K562 (cell line): Measurements from ENCODE around the gene DOK7. TPM values are rescaled to one million over a fixed set of nuclear protein-coding genes. Genes with fewer than 3 reads are reported as not detected.

Source experiments
- ATAC-seq: fragments of 200-7000 bp; cut with Tn5 transposase; 3 replicates; pipeline ENCODE4 v1.9.1; 2020; ENCODE audit warnings: moderate library complexity
- BruUV-seq: library from RNA; stranded (reverse); fragments of 400-500 nt; replicated peaks from 2 replicates; lab custom pipeline; 2021; lab: Mats Ljungman, UMichigan
- CTCF ChIA-PET: fragments of 300-600 bp; formaldehyde crosslinking; extraction: SDS; loops from one replicate; lab custom pipeline; 2021; ENCODE audit warnings: low intra/inter-chr PET ratio; lab: Yijun Ruan, JAX
- POLR2A ChIA-PET: fragments of 300-600, 350-650 bp; sonication (Branson Sonifier 250); formaldehyde crosslinking; extraction: SDS; loops from one replicate; lab custom pipeline; 2021; ENCODE audit warnings: antibody characterized with exemption, inconsistent platforms; lab: Yijun Ruan, JAX
- DNase-seq, 4 experiments: peaks; one replicate each; pipeline versions ENCODE4 v3.0.0 to v3.0.0-alpha.2; 2011 to 2018; ENCODE audit warnings: low spot score in 3 of 4, mixed read lengths in 3 of 4; ENCODE audit errors: extremely low read depth in 1 of 4
- FAIRE-seq: peaks from 2 replicates; lab custom pipeline; 2011; peaks lifted over from hg19 to GRCh38; lab: Jason Lieb, UNC
- H2AFZ ChIP-seq: 2 replicates; pipeline ENCODE4 v1.6.0; 2011; ENCODE audit warnings: low read depth, low read length, control low read depth, inconsistent platforms
- H3K27ac ChIP-seq: fragments of 200-600 bp; 3 replicates; pipeline ENCODE4 v1.8.0; 2011; ENCODE audit warnings: low read depth, mild to moderate bottlenecking, control low read depth, inconsistent platforms, low read length, moderate library complexity, mixed read lengths; ENCODE audit errors: extremely low read depth
- H3K27me3 ChIP-seq, 2 experiments: fragments of 300-600 bp in 1 of 2; 2 replicates in 1 of 2; 3 replicates in 1 of 2; pipeline versions ENCODE4 v1.6.0 to v1.8.0; 2011; ENCODE audit warnings: inconsistent platforms in 2 of 2, low read length in 2 of 2, mild to moderate bottlenecking in 1 of 2, mixed read lengths in 1 of 2, moderate library complexity in 1 of 2; ENCODE audit not compliant: control insufficient read depth in 2 of 2, insufficient read depth in 2 of 2
- H3K36me3 ChIP-seq: fragments of 300-600 bp; 3 replicates; pipeline ENCODE4 v1.8.0; 2011; ENCODE audit warnings: mild to moderate bottlenecking, low read length, inconsistent platforms; ENCODE audit not compliant: control insufficient read depth, insufficient read depth
- H3K4me1 ChIP-seq, 2 experiments: fragments of 200-600 bp in 1 of 2; replicated peaks in 1 of 2; 2 replicates in 1 of 2; 3 replicates in 1 of 2; pipeline versions ENCODE4 v1.5.1 to v1.8.0; 2011; ENCODE audit warnings: inconsistent platforms in 2 of 2, low read length in 2 of 2, mild to moderate bottlenecking in 1 of 2, mixed read lengths in 1 of 2, moderate library complexity in 1 of 2; ENCODE audit not compliant: control insufficient read depth in 2 of 2, insufficient read depth in 2 of 2
- H3K4me2 ChIP-seq: 2 replicates; pipeline ENCODE4 v1.6.1; 2011; ENCODE audit warnings: low read length, control low read depth, inconsistent platforms, mixed read lengths; ENCODE audit not compliant: insufficient read depth
- H3K4me3 ChIP-seq: fragments of 200-600 bp; sonication (generic), shearing (Covaris generic); 2 replicates; pipeline ENCODE4 v1.5.1; 2016; ENCODE audit warnings: control low read depth, inconsistent platforms
- H3K79me2 ChIP-seq: fragments of 200-600 bp; 3 replicates; pipeline ENCODE4 v1.8.0; 2011; ENCODE audit warnings: low read length, inconsistent platforms; ENCODE audit not compliant: control insufficient read depth, insufficient read depth
- H3K9ac ChIP-seq, 2 experiments: 2 replicates each; pipeline versions ENCODE4 v1.6.0 to v1.6.1; 2011; ENCODE audit warnings: low read depth in 2 of 2, low read length in 2 of 2, control low read depth in 1 of 2, inconsistent platforms in 1 of 2, mild to moderate bottlenecking in 1 of 2, mixed read lengths in 1 of 2; ENCODE audit not compliant: insufficient read depth in 1 of 2
- H3K9me1 ChIP-seq: one replicate; pipeline ENCODE4 v1.6.0; 2011; ENCODE audit warnings: inconsistent platforms, mild to moderate bottlenecking, low read length, moderate library complexity; ENCODE audit not compliant: control insufficient read depth, insufficient read depth
- H3K9me3 ChIP-seq: replicated peaks from 2 replicates; pipeline ENCODE4 v1.5.1; 2011; ENCODE audit warnings: low read depth, low read length, inconsistent platforms; ENCODE audit not compliant: control insufficient read depth, insufficient read depth
- H4K20me1 ChIP-seq: replicated peaks from 2 replicates; pipeline ENCODE4 v1.6.1; 2011; ENCODE audit warnings: low read length, inconsistent platforms, mixed read lengths; ENCODE audit not compliant: control insufficient read depth, insufficient read depth
- CTCF ChIP-seq, 3 experiments: IDR thresholded peaks in 2 of 3; conservative IDR thresholded peaks in 1 of 3; 2 replicates each; pipeline ENCODE4 v1.5.1; 2011 to 2012; ENCODE audit warnings: low read length in 3 of 3, mild to moderate bottlenecking in 3 of 3, control low read depth in 2 of 3, improper control_type of control experiment in 1 of 3, inconsistent platforms in 1 of 3, low read depth in 1 of 3, mixed read lengths in 1 of 3, moderate library complexity in 1 of 3; ENCODE audit not compliant: insufficient read depth in 2 of 3
- CTCFL ChIP-seq: IDR thresholded peaks from 2 replicates; pipeline ENCODE4 v1.6.1; 2011; ENCODE audit warnings: borderline replicate concordance, low read depth, mild to moderate bottlenecking, moderate library complexity, low read length; ENCODE audit not compliant: insufficient read depth, poor library complexity, severe bottlenecking
- CXXC5 ChIP-seq: fragments of 250-450 bp; sonication (Bioruptor Pico); IDR thresholded peaks from 2 replicates; pipeline ENCODE4 v1.8.0; 2022; ENCODE audit warnings: inconsistent platforms, mild to moderate bottlenecking, moderate library complexity
- EP300 ChIP-seq: IDR thresholded peaks from 2 replicates; pipeline ENCODE4 v1.6.1; 2012; ENCODE audit warnings: low read length, improper control_type of control experiment
- HCFC1 ChIP-seq: IDR thresholded peaks from 2 replicates; pipeline ENCODE4 v1.6.1; 2012; ENCODE audit warnings: low read depth, low read length, improper control_type of control experiment
- HDAC2 ChIP-seq: fragments of 450-650 bp; IDR thresholded peaks from 2 replicates; pipeline ENCODE4 v1.6.1; 2016; ENCODE audit warnings: mild to moderate bottlenecking
- HES1 ChIP-seq: fragments of 450-650 bp; IDR thresholded peaks from 2 replicates; pipeline ENCODE4 v1.6.1; 2016; ENCODE audit warnings: low read depth, mild to moderate bottlenecking, moderate library complexity
- L3MBTL2 ChIP-seq: fragments of 450-650 bp; IDR thresholded peaks from 2 replicates; pipeline ENCODE4 v1.6.1; 2016; ENCODE audit warnings: mild to moderate bottlenecking, moderate library complexity
- MAZ ChIP-seq, 2 experiments: fragments of 450-650 bp in 1 of 2; sonication (generic) in 1 of 2; formaldehyde crosslinking; IDR thresholded peaks in 1 of 2; conservative IDR thresholded peaks in 1 of 2; 2 replicates each; pipeline versions ENCODE4 v1.4.0 to v1.5.0; 2020; ENCODE audit warnings: mild to moderate bottlenecking in 1 of 2, missing genetic modification reagents in 1 of 2
- NR0B1 ChIP-seq: fragments of 450-650 bp; IDR thresholded peaks from one replicate; pipeline ENCODE4 v1.6.1; 2018; ENCODE audit warnings: mild to moderate bottlenecking, moderate library complexity; ENCODE audit not compliant: partially characterized antibody
- RAD21 ChIP-seq, 2 experiments: fragments of 250-450 bp in 1 of 2; fragments of 450-650 bp in 1 of 2; sonication (Bioruptor Pico) in 1 of 2; formaldehyde crosslinking in 1 of 2; IDR thresholded peaks in 1 of 2; conservative IDR thresholded peaks in 1 of 2; 2 replicates each; pipeline versions ENCODE4 v1.4.0 to v1.8.0; 2020 to 2022; ENCODE audit warnings: mild to moderate bottlenecking in 2 of 2, moderate library complexity in 1 of 2
- RCOR1 ChIP-seq, 2 experiments: IDR thresholded peaks; 2 replicates each; pipeline ENCODE4 v1.6.1; 2012; ENCODE audit warnings: low read depth in 2 of 2, low read length in 2 of 2, borderline replicate concordance in 1 of 2, improper control_type of control experiment in 1 of 2
- YY1 ChIP-seq, 3 experiments: IDR thresholded peaks; 2 replicates each; pipeline ENCODE4 v1.6.1; 2011; ENCODE audit warnings: low read length in 2 of 3, mild to moderate bottlenecking in 2 of 3, moderate library complexity in 2 of 3, borderline replicate concordance in 1 of 3, control low read depth in 1 of 3, low read depth in 1 of 3; ENCODE audit not compliant: insufficient read depth in 3 of 3, insufficient replicate concordance in 2 of 3, control insufficient read depth in 1 of 3, insufficient read length in 1 of 3; ENCODE audit errors: extremely low read depth in 1 of 3
- WGBS: fragments of 100-300 bp; shearing (Covaris generic); methylation state at CpG from one replicate; pipeline ENCODE4 v1.1.6; 2016; ENCODE audit warnings: low coverage, mixed read lengths; ENCODE audit not compliant: insufficient coverage; ENCODE audit errors: missing lambda C conversion rate; 5-methylcytosine and 5-hydroxymethylcytosine counted together
- in situ Hi-C: fragments of 300-500 bp; cut with MboI; formaldehyde crosslinking; loops from 4 replicates; pipeline ENCODE4 v1.15.0; 2018; ENCODE audit warnings: inconsistent platforms, mixed read lengths
- intact Hi-C: fragments of 100-400 bp; cut with micrococcal nuclease; formaldehyde crosslinking; loops from 2 replicates; pipeline ENCODE4 v1.14.2; 2022
- polyA plus RNA-seq, 8 experiments: library from polyadenylated mRNA; depleted of rRNA in 4 of 8; stranded (reverse) in 5 of 8; unstranded in 3 of 8; fragments of >200 nt; fragmentation: Nextera tagmentation in 2 of 8; fragmentation: Illumina TruSeq in 1 of 8; extraction: Ambion mirVana in 2 of 8; extraction: Trizol in 1 of 8; gene quantifications; 2 replicates each; pipeline versions ENCODE4 v1.2.1 to v1.2.3, GENCODE V29; 2011 to 2014; ENCODE audit warnings: inconsistent platforms in 1 of 8, missing spikeins in 1 of 8
- total RNA-seq, 7 experiments: library from RNA; depleted of rRNA in 6 of 7; stranded (reverse); fragments of >200 nt in 6 of 7; fragmentation: Illumina TruSeq in 2 of 7; extraction: Trizol in 2 of 7; gene quantifications; 2 replicates each; pipeline versions ENCODE4 v1.2.1 to v1.2.3, GENCODE V29; 2011 to 2021; ENCODE audit warnings: low replicate concordance in 1 of 7

DOK7 gene
- total and polyA plus RNA-seq, 9 of the 15 experiments (the other 6 are each of a cell fraction or from before 2014, with no cell fraction given): not detected

- BruUV-seq: no TSS peak
- FAIRE-seq: peak; percentile 81
- in situ Hi-C loops (loop anchor here (5.0 kb wide), 1 partner anchor 110 kb away; no protein-coding TSS in a partner anchor), intact Hi-C loops (no loop called here)
- ChIA-PET POLR2A (interaction anchor here (0.6 to 0.9 kb wide), 3 partner anchors 15 to 175 kb away, joined by 3 read pairs; no protein-coding TSS in a partner anchor), CTCF (no interaction called here)
- Histone ChIP-seq H2AFZ (peak overlapping the region; percentile 92), H4K20me1 (no peaks in the 10 kb centered on the region), H3K79me2 (no peaks in the 10 kb centered on the region), H3K9me3 (no peaks in the 10 kb centered on the region), H3K4me3 (no peak overlapping the region), H3K9me1 (no peaks in the 10 kb centered on the region), H3K9ac (no peak overlapping the region), H3K4me2 (no peak overlapping the region), H3K4me1 (peaks cover 0 to 24% of the 10 kb centered on the region in 2 experiments; a peak in 2 of 5 replicates), H3K36me3 (no peaks in the 10 kb centered on the region), H3K27ac (no peak overlapping the region), H3K27me3 (peaks cover 0 to 11% of the 10 kb centered on the region in 2 experiments; a peak in 2 of 5 replicates)
- peak; percentile 95 for ATAC-seq
- 22% methylated on average over 7 of the region's 7 CpGs for WGBS
- peak; percentile 65 to 73 (median 70) for DNase-seq
- TF ChIP-seq HDAC2: no peak
- TF ChIP-seq RCOR1 (IDR thresholded peaks at IDR 0.05; ENCODE audit: borderline replicate concordance in 1 of 2, low read depth in 2 of 2, low read length in 2 of 2): peak in 1 of 2 experiments; percentile 27; a peak in 1 of 4 replicates
- peak; percentile 70 to 88 (median 71) for TF ChIP-seq CTCF (IDR thresholded peaks at IDR 0.05 in 2 of 3, conservative IDR thresholded peaks at IDR 0.05 in 1 of 3; ENCODE audit: insufficient read depth in 2 of 3, low read depth in 1 of 3, low read length in 3 of 3)
- TF ChIP-seq CXXC5 (CRISPR knock-in tag): 0 out of 2 replicates have a peak, but pooled peaks have one; percentile 18
- peak in 2 of 3 experiments; percentile 80 to 94 for TF ChIP-seq YY1 (IDR thresholded peaks at IDR 0.05; ENCODE audit: borderline replicate concordance in 1 of 3, control insufficient read depth in 1 of 3, extremely low read depth in 1 of 3, insufficient read depth in 3 of 3, insufficient read length in 1 of 3, insufficient replicate concordance in 2 of 3, low read depth in 1 of 3, low read length in 2 of 3)
- TF ChIP-seq HCFC1: 0 out of 2 replicates have a peak, but pooled peaks have one; percentile 36
- TF ChIP-seq L3MBTL2: 0 out of 2 replicates have a peak, but pooled peaks have one; percentile 22
- TF ChIP-seq RAD21 (CRISPR knock-in tag; conservative IDR thresholded peaks at IDR 0.05 in 1 of 2, IDR thresholded peaks at IDR 0.05 in 1 of 2): peak; percentile 7 to 54; a peak in 2 of 4 replicates
- peak in 1 of 2 experiments; percentile 42; a peak in 1 of 4 replicates for TF ChIP-seq MAZ (CRISPR knock-in tag; conservative IDR thresholded peaks at IDR 0.05 in 1 of 2, IDR thresholded peaks at IDR 0.05 in 1 of 2)
- TF ChIP-seq CTCFL: peak; percentile 98
- no peak for TF ChIP-seq HES1
- TF ChIP-seq NR0B1: no peak
- TF ChIP-seq EP300: 0 out of 2 replicates have a peak, but pooled peaks have one; percentile 11
These were observed 10.7 kb upstream of the DOK7 start for GRCh38 chr4:3452376-3452775.
